H4 (cell line): ENCODE measurements around the gene ARMC8. TPM values are rescaled to one million over a fixed set of nuclear protein-coding genes. Genes with fewer than 3 reads are reported as not detected.

Experiments used
- DNase-seq: peaks from one replicate; pipeline ENCODE4 v3.0.0-alpha.2; 2015; ENCODE audit warnings: low spot score
- total RNA-seq: library from RNA; depleted of rRNA; stranded (reverse); fragments of >200 nt; shearing (Covaris generic); gene quantifications from 2 replicates; pipeline ENCODE4 v1.2.3, GENCODE V29; 2014

ARMC8 gene
- total RNA-seq, 1 experiment from 2014 or later = 40.0 TPM

DNA sequence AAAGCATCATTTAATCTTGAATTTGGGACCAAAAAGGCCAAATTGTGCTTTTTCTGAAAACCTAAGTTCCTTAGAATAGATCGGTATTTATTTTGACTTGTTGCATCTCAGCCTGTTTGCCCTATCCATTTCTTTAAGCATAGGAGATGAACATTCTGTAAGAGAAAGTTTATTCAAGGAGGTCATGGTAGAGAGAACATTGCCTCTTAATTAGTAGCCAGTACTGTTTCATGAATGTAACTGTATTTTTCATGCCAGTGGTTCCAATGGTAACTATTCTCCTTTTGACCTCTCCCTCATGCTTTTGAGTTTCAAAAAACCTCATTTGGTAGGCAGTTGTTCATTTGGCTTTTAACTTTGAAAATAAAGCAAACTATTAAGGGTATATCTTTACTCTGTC lies 55.4 kb downstream of the ARMC8 start:
- no peak for DNase-seq

DNA sequence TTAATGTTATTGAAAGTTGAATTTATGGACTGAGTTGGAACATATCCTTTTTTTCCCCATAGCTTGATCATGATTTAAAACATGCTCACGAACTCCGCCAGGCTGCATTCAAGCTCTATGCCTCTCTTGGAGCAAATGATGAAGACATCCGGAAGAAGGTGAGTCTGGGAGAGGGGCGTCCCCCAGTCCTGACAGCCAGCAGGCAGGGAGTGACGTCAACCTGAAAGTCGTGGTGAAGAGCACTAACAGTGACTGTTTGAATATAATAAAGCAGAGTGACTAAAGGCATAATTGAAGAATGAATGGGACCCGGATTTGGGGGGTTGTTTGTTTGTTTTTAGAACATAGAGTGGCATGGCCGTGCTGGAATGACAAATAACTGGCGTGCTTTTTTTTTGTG lies 57.9 kb downstream of the ARMC8 start:
- no peak for DNase-seq

GRCh38 chr3:138249636-138250035 lies 62.5 kb downstream of the ARMC8 start:
- no peak for DNase-seq

DNA sequence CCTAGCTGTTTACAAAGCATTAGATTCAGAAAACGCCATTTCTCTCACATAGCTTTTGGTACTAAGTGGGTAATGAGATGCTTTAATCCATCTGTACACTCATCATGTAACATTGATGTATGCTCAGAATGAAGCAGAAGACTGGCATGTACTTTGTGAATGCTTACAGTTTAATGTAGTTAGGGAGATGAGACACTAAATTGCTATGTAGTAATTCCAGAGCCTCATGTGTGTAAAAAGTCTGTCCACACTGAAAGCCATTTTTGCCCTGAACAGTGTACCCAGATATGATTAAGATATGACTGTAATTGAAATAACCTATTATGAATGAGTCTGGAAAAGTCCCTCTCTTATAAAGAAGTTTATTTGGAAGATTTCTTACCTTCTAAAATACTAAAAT lies 66.5 kb downstream of the ARMC8 start:
- DNase-seq = no peak

- no peak for DNase-seq
Measured at GRCh38 chr3:138254216-138254615, 67.1 kb downstream of the ARMC8 start.

- no peak for DNase-seq
Measured at GRCh38 chr3:138256022-138256421, 68.9 kb downstream of the ARMC8 start.

- no peak for DNase-seq
Measured at GRCh38 chr3:138257986-138258385, 70.9 kb downstream of the ARMC8 start.

- no peak for DNase-seq
Measured at GRCh38 chr3:138259126-138259525, 72.0 kb downstream of the ARMC8 start.

DNA sequence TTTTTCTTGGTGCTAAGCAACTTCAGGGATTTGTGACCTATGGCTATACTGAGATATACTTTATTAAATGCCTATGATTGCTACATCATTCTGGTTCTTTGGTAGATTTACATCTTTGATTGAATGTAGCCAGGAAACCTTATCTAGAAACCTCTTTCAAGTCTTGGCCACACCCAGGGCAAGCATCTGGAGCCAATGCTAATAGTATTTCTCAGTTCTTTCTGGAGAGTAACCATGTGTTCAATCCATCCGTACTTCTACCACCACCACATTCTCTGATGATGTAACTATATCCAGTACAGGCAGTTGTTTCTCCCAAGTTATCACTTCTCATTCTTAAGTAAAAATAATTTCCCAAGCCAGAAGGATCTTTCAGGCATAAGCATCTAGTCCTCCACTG lies 73.5 kb downstream of the ARMC8 start:
- DNase-seq = no peak

DNA sequence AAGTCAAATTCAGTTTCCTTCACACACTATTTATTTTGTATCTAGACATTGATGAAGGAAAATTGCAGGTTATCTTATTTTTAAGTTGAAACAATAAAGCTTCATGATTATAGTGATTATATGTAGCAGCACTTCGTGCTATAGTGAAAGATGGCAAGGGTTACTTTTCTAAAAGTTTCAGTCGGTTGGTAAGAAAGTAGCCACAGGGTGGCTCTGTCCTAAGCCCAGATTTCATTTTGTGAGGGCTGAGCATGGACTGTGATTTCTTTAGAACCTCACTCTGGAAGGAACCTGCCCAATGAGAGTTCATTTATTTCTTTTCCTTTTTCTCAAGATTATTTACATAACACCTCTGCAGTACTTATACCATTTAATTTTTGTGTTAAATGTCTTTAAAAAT lies 76.0 kb downstream of the ARMC8 start:
- no peak for DNase-seq

DNA sequence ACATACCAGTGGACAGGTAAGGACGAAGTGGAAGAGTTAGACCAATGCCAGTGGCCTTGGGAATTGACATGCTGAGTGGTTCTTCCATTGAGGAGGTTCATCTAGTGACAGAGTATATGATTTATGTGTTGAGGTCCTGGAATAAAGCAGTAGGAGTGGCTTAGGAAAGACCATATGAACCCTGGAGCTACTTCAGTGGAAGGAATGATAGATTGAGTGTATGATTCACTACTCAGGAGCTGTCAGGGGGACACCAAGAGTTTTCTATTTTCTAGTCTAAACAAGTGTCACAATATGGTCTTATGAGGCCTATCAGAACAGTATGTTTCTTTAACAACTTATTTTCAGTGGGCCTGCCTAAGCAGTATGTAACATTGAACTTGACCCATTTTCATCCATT lies 78.6 kb downstream of the ARMC8 start:
- no peak for DNase-seq

- no peak for DNase-seq
Measured at GRCh38 chr3:138267083-138267482, 80.0 kb downstream of the ARMC8 start.

DNA sequence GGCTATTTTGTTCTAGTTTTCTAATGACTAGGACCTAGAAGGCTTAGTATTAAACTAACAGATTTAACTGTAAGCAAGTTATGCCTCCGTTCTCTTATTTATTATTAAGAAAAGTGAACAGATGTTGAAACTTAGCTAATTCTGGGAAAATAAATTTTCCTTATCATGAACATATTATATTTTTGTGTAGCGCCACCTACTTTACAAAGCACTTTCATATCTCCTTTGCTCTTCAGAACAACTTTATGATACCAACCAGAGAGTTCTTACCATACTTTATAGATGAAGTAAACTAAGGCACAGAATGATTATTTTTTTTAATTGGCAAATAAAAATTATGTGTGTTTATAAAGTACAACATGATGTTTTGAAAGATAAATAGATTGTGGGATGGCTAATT lies 83.1 kb downstream of the ARMC8 start:
- no peak for DNase-seq

GRCh38 chr3:138271189-138271794 lies 84.2 kb downstream of the ARMC8 start:
- no peak for DNase-seq

- no peak for DNase-seq
Measured at GRCh38 chr3:138281561-138281960, 94.5 kb downstream of the ARMC8 start.

DNA sequence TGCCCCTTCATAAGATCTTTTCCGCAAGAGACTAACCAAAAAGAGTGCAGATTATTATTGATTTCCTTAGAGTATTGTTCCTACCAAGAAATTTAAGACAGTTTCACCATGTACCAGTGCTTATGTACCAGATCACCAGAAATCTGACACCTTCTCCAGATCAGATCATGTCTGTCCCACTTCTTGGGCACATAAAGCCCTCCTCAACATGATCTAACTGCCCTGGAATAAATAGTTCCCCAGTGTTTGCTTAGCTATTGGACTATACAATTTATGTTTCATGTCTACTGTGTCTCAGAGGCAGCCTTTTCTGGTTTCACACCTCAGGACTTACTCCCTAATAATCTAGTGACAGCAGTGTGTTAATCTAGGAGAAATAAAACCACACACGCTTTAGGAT lies 95.7 kb downstream of the ARMC8 start:
- DNase-seq = no peak

- no peak for DNase-seq
Measured at GRCh38 chr3:138284079-138284478, 97.0 kb downstream of the ARMC8 start.

GRCh38 chr3:138284957-138285477 lies 97.9 kb downstream of the ARMC8 start:
- DNase-seq = no peak

DNA sequence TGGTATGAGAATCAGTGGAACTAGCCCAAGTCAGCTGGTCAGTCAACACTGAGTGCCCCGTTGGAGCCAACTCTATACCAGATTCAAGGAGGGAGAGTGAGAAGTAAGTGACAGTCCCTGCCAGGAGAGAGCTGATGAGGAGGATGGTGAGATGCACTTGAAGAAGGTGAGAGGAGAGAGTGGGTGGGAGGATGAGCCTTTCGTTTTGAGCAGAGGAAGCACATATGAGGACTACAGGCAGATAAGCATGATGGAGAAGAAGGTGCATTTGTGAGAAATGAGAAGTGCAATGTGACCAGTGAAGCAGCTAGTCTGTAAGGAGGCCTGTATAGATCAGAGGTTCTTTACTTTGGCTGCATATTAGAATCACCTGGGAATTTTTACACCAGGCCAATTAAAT lies 102.2 kb downstream of the ARMC8 start:
- DNase-seq = no peak

DNA sequence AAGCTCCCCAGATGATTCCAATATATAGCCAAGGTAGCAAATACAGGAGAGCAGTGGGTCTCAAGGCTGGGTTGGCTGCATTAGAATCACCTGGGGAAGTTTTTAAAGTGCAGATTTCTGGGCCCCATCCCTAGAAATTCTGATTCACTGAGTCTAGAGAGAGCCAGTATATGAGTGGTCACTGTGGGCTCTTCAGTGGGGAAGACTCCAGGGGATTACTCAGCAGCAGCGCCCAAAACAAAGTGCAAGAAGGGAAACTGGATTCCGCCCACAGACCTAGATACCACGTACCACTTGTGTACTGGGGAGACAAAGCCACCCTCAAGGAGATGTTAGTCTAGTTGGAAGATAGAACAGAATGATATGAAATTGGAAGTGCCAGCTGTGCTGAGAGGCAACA lies 102.6 kb downstream of the ARMC8 start:
- DNase-seq = no peak

DNA sequence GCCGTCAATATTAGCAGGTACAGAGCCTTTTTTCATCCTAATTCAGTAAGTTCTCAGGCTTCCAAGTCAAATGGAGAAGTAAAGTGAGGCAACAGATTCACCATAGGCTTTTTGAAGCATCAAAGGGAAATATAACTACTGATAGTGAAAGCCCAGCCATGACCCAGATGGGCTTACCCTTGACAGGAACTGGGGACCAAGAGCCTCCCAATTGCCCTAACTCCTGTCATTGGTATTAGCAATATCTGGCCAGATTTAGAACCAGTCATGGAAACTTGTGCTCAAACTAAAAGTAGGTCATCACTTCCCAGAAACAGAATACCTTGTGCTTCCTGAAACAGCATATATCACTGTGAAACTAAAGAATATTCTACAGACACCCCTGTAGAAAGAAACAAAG lies 109.5 kb downstream of the ARMC8 start:
- DNase-seq = no peak

DNA sequence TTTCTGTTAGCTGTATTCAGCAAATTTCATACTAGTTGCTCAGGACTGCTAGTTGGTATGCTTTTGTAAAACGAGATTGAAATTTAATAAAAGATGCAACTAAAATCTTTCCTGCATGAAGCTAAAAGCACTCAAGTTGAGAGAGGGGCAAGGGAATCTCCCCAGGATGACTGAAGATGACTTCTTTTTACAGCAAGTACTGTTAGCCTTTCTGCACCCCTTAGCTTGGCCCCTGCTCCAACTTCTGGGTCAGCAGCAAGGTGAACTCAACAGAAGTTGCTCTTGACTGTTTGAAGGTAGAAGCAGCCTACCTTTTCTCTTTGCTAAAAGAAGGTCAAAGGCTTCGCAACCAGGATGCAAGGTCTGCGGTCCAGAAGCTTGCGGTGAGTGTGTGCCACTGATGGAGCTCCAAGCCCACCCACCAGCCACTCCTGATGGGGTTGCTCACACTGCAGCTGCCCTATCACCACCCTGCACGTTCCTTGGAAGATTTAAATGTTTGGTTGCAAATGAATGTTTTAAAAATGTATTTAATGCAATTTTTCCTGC lies 110.0 kb downstream of the ARMC8 start:
- no peak for DNase-seq

DNA sequence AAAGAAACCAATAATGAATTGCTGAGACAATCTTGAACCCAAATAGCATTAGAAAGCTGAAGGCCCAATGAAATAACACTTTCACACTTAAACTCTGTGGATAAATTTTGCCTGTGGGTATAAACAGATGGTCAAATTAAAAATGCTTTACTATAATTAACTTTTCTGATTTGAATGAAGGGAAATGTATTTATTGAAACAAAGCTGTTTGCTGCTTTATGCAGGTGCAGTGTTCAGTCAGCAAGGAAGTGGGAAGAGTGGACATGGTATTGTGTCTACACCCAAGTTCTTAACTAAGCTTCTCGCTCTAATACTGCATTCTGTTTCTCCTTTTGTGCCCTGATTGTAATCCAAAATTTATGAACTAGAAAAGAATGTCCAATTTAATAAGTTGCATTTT lies 110.8 kb downstream of the ARMC8 start:
- DNase-seq = no peak

DNA sequence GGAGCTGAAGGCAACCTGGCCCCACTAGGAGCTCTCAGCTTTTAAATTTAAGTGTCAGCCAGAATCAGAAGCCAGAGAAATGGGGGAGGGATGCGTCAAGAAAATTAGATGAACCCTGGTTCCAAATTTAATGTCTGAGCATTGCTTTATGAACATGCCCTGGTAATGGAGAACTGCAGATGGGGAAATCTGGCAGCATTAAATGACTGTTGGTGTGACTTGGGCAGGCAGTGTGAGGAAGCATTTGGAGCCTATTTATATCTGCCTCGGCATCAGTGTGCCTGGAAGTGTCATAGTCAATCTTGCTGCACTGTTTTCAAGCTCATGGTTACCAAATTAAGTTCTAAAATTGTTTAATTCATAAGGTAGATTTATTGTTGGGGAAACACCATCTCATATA lies 113.5 kb downstream of the ARMC8 start:
- no peak for DNase-seq
